B cell (primary cell): ENCODE data around the gene OLFML1. TPM values are rescaled to one million over a fixed set of nuclear protein-coding genes. Genes with fewer than 3 reads are reported as not detected.

ENCODE experiments used
- ATAC-seq: fragments of 200-7000 bp; cut with Tn5 transposase; one replicate; pipeline ENCODE4 v1.10.0; 2021; ENCODE audit warnings: low read depth, mild to moderate bottlenecking, moderate number of reproducible peaks, moderate library complexity
- CTCF ChIA-PET: fragments of 350-600 bp; sonication (Branson Sonifier 250); formaldehyde crosslinking; loops from one replicate; lab custom pipeline; 2021; ENCODE audit warnings: antibody characterized with exemption, inconsistent platforms; lab: Charles Lee
- POLR2A ChIA-PET: fragments of 350-600 bp; sonication (Branson Sonifier 250); formaldehyde crosslinking; loops from one replicate; lab custom pipeline; 2021; ENCODE audit warnings: antibody characterized with exemption; lab: Charles Lee
- DNase-seq: peaks from one replicate; pipeline ENCODE4 v3.0.0; 2013
- H2AFZ ChIP-seq: 2 replicates; pipeline ENCODE4 v1.6.1; 2012; ENCODE audit warnings: mild to moderate bottlenecking, low read depth, low read length; ENCODE audit not compliant: insufficient read depth, poor library complexity, severe bottlenecking
- H3K27ac ChIP-seq, 2 donors: 1 replicate in 1 of 2; 2 replicates in 1 of 2; pipeline ENCODE4 v1.5.1; 2012 to 2013; ENCODE audit warnings: low read length in 2 of 2, mild to moderate bottlenecking in 2 of 2, moderate library complexity in 1 of 2
- H3K27me3 ChIP-seq, 4 experiments: fragments of 200-600 bp in 1 of 4; sonication (generic) in 1 of 4; replicated peaks in 1 of 4; 1 replicate in 2 of 4; 2 replicates in 2 of 4; pipeline versions ENCODE4 v1.6.1 to v1.7.0; 2013 to 2016; ENCODE audit warnings: low read length in 3 of 4, mild to moderate bottlenecking in 2 of 4, mixed read lengths in 1 of 4, moderate library complexity in 1 of 4; ENCODE audit not compliant: insufficient read depth in 4 of 4, control insufficient read depth in 3 of 4; ENCODE audit errors: control extremely low read depth in 1 of 4
- H3K36me3 ChIP-seq, 2 experiments: replicated peaks in 1 of 2; 1 replicate in 1 of 2; 2 replicates in 1 of 2; pipeline versions ENCODE4 v1.6.1 to v1.7.1; 2013; ENCODE audit warnings: low read length in 1 of 2; ENCODE audit not compliant: insufficient read depth in 2 of 2, control insufficient read depth in 1 of 2; ENCODE audit errors: control extremely low read depth in 1 of 2, extremely low read depth in 1 of 2
- H3K4me1 ChIP-seq, 2 donors: fragments of 200-600 bp in 1 of 2; sonication (generic) in 1 of 2; 1 replicate in 1 of 2; 2 replicates in 1 of 2; pipeline versions ENCODE4 v1.5.1 to v1.6.1; 2013 to 2017; ENCODE audit warnings: low read length in 2 of 2; ENCODE audit not compliant: control insufficient read depth in 2 of 2, insufficient read depth in 2 of 2
- H3K4me2 ChIP-seq: replicated peaks from 2 replicates; pipeline ENCODE3; 2012; ENCODE audit warnings: mild to moderate bottlenecking, low read depth, low read length; ENCODE audit not compliant: poor library complexity, severe bottlenecking
- H3K4me3 ChIP-seq, 5 experiments: fragments of 200-600 bp in 1 of 5; sonication (generic) in 1 of 5; 1 replicate in 3 of 5; 2 replicates in 2 of 5; pipeline versions ENCODE4 v1.5.1 to v1.7.0; 2011 to 2016; ENCODE audit warnings: low read length in 4 of 5, mild to moderate bottlenecking in 4 of 5, low read depth in 2 of 5, control low read depth in 1 of 5, moderate library complexity in 1 of 5; ENCODE audit not compliant: insufficient read depth in 1 of 5; ENCODE audit errors: control extremely low read depth in 1 of 5, extremely low read depth in 1 of 5
- H3K79me2 ChIP-seq: fragments of 200-600 bp; sonication (generic); one replicate; pipeline ENCODE4 v1.6.0; 2016; ENCODE audit warnings: low read length; ENCODE audit not compliant: control insufficient read depth, insufficient read depth
- H3K9ac ChIP-seq: fragments of 200-600 bp; sonication (generic); 2 replicates; pipeline ENCODE4 v1.6.1; 2017; ENCODE audit warnings: mild to moderate bottlenecking, low read length, moderate library complexity
- H3K9me3 ChIP-seq, 3 donors: one replicate each; pipeline versions ENCODE4 v1.6.1 to v1.7.1; 2013; ENCODE audit warnings: low read length in 2 of 3; ENCODE audit not compliant: control insufficient read depth in 2 of 3, insufficient read depth in 1 of 3; ENCODE audit errors: control extremely low read depth in 1 of 3
- H4K20me1 ChIP-seq: 2 replicates; pipeline ENCODE4 v1.6.0; 2012; ENCODE audit warnings: mild to moderate bottlenecking, low read length; ENCODE audit not compliant: insufficient read depth, control insufficient read depth, poor library complexity, severe bottlenecking
- H3K27ac Mint-ChIP-seq: one replicate; pipeline ENCODE4 v1.8.0; 2021; ENCODE audit warnings: mixed read lengths
- H3K27me3 Mint-ChIP-seq: one replicate; pipeline ENCODE4 v1.8.0; 2021; ENCODE audit warnings: mixed read lengths
- H3K4me1 Mint-ChIP-seq: one replicate; pipeline ENCODE4 v1.8.0; 2021; ENCODE audit warnings: mixed read lengths
- H3K4me3 Mint-ChIP-seq: one replicate; pipeline ENCODE4 v1.8.0; 2021; ENCODE audit warnings: mixed read lengths
- H3K9me3 Mint-ChIP-seq: one replicate; pipeline ENCODE4 v1.8.0; 2022; ENCODE audit warnings: mixed read lengths; ENCODE audit not compliant: insufficient read depth
- CTCF ChIP-seq: fragments of 200-600 bp; IDR thresholded peaks from one replicate; pipeline ENCODE4 v1.8.0; 2022; ENCODE audit warnings: antibody characterized with exemption, mild to moderate bottlenecking
- EZH2 ChIP-seq: IDR thresholded peaks from 2 replicates; pipeline ENCODE4 v1.6.1; 2012; ENCODE audit warnings: borderline replicate concordance, low read depth, mild to moderate bottlenecking, moderate library complexity, low read length; ENCODE audit not compliant: insufficient read depth, poor library complexity, severe bottlenecking
- WGBS: methylation state at CpG from one replicate; pipeline ENCODE4 v1.1.5; 2013; ENCODE audit warnings: missing lambda C conversion rate; ENCODE audit not compliant: insufficient coverage; 5-methylcytosine and 5-hydroxymethylcytosine counted together
- intact Hi-C: fragments of 100-400 bp; cut with micrococcal nuclease; formaldehyde crosslinking; loops from one replicate; pipeline ENCODE4 v1.10.0; 2022
- polyA plus RNA-seq: library from polyadenylated mRNA; depleted of rRNA; stranded (reverse); fragments of >200 nt; gene quantifications from 2 replicates; pipeline ENCODE4 v1.2.3, GENCODE V29; 2012
- total RNA-seq, 2 donors: library from RNA; stranded (reverse); fragments of 120-200 nt in 1 of 2; gene quantifications; 1 replicate in 1 of 2; 2 replicates in 1 of 2; pipeline versions ENCODE4 v1.2.3 to v1.2.4, GENCODE V29; 2013 to 2022

Gene OLFML1
- total and polyA plus RNA-seq, 2 donors (not counting 1 experiment from before 2014, with no cell fraction given): not detected

- ATAC-seq: no peak
- intact Hi-C loops: no loop called here
- H3K36me3 ChIP-seq: no peaks in the 10 kb centered on the region
- no peak for TF ChIP-seq CTCF
- TF ChIP-seq EZH2: no peak
- no peak overlapping the region for H2AFZ ChIP-seq
- POLR2A ChIA-PET: no interaction called here
- CTCF ChIA-PET: interaction anchor here (0.8 to 1.8 kb wide), 7 partner anchors 12 to 171 kb away, joined by 3 to 8 read pairs (median 5); partner anchors contain the start of gene PPFIBP2
- Mint-ChIP-seq H3K9me3 (no peaks in the 10 kb centered on the region), H3K4me3 (no peak overlapping the region), H3K27ac (peak overlapping the region; percentile 54), H3K4me1 (peaks cover 61% of the 10 kb centered on the region), H3K27me3 (no peaks in the 10 kb centered on the region)
- peaks cover 61 to 65% of the 10 kb centered on the region in 2 donors for H3K4me1 ChIP-seq
- peaks cover 13% of the 10 kb centered on the region for H3K79me2 ChIP-seq
- H3K4me2 ChIP-seq: peak overlapping the region; percentile 10
- no peak overlapping the region for H3K4me3 ChIP-seq
- no peaks in the 10 kb centered on the region for H3K9me3 ChIP-seq
- no peak overlapping the region for H3K27ac ChIP-seq
- H3K27me3 ChIP-seq: no peaks in the 10 kb centered on the region
- WGBS: 100% methylated on average over 1 of the region's 2 CpGs
- H4K20me1 ChIP-seq: no peaks in the 10 kb centered on the region
- no peak overlapping the region for H3K9ac ChIP-seq
- DNase-seq: no peak
Measured at GRCh38 chr11:7493670-7494069, 8.4 kb downstream of the OLFML1 start.

- no peak for TF ChIP-seq EZH2
- no peak for TF ChIP-seq CTCF
- Histone ChIP-seq H3K4me3 (no peak overlapping the region), H3K4me2 (peak overlapping the region; percentile 10), H3K9ac (no peak overlapping the region), H3K36me3 (no peaks in the 10 kb centered on the region), H3K4me1 (peaks cover 67 to 70% of the 10 kb centered on the region in 2 donors), H2AFZ (no peak overlapping the region), H3K9me3 (no peaks in the 10 kb centered on the region), H3K79me2 (peaks cover 13% of the 10 kb centered on the region), H3K27me3 (no peaks in the 10 kb centered on the region), H4K20me1 (no peaks in the 10 kb centered on the region), H3K27ac (no peak overlapping the region)
- Mint-ChIP-seq H3K4me3 (no peak overlapping the region), H3K27me3 (no peaks in the 10 kb centered on the region), H3K27ac (peak overlapping the region; percentile 54), H3K4me1 (peaks cover 65% of the 10 kb centered on the region), H3K9me3 (no peaks in the 10 kb centered on the region)
- CTCF ChIA-PET: interaction anchor here (0.8 to 1.8 kb wide), 7 partner anchors 12 to 171 kb away, joined by 3 to 8 read pairs (median 5); partner anchors contain the start of gene PPFIBP2
- POLR2A ChIA-PET: interaction anchor here (1.3 kb wide), 1 partner anchor 19 kb away, joined by 4 read pairs; no protein-coding TSS in a partner anchor
- 100% methylated on average over 1 of the region's 5 CpGs for WGBS
- intact Hi-C loops: no loop called here
- no peak for DNase-seq
- no peak for ATAC-seq
Measured at GRCh38 chr11:7494086-7494745, 8.9 kb downstream of the OLFML1 start.
